Smooth muscle cell of the brain vasculature (primary cell): ENCODE results near the gene ELL.

Experiments used
- DNase-seq: peaks from one replicate; pipeline ENCODE4 v3.0.0-alpha.2; 2012; ENCODE audit warnings: low read depth, low spot score

ELL gene

DNA sequence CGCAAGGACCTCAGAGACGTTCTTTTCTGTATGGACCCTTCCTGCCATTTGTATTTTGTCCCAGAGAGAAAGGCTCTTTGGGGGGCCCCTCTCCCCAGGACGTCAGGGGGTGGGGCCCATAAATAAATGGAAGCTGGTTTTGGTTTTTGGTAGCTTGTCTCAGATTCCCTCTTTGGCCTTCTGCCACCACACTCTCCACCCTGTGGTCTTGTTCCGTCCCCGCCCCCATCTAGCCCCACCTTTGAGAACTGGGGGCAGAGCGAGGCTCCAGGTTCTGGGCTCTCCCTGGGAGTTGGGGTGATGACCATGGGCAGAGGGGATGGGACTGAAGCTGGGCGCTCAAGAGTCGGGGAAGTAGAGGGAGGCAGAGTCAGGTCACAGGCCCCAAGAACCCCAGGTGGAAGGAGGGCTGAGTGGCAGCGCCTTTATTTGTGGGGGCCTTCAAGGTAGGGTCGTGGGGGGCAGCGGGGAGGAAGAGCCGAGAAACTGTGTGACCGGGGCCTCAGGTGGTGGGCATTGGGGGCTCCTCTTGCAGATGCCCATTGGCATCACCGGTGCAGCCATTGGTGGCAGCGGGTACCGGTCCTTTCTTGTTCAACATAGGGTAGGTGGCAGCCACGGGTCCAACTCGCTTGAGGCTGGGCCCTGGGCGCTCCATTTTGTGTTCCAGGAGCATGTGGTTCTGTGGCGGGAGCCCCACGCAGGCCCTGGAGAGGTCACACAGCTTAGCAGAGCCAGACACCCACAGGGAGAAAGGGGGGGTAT, 87.3 kb downstream of the ELL start:
- DNase-seq = no peak

DNA sequence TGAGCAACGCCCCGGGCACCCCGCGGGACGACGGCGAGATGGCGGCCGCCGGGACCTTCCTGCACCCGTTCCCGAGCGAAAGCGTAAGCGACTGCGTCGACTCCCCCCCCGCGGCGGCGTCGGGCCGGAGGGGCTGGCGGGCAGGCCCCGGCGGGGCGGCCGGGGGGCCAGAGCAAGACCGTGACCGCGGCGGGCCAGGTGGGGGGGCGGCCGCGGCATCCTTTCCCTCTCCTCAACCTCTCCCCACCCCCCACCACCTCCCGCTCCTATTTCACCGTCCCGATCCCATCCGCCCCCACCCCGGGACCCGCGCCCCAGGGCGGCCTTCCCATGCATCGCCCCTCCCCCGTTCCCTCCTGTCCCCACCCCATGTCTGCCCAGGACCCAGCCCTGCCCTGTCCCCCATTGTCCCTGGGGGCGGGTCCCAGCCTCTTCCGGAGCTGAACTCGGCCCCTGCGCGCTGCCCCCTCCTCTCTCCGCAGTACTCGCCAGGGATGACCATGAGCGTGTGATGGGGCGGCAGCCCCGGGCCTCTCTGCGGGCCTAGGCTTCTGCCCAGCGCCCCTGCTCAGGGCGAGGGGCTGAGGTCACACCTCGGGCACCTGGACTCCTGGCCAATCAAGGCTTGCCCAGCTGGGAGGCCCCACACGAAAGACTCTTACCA, 88.0 kb downstream of the ELL start:
- DNase-seq = no peak

DNA sequence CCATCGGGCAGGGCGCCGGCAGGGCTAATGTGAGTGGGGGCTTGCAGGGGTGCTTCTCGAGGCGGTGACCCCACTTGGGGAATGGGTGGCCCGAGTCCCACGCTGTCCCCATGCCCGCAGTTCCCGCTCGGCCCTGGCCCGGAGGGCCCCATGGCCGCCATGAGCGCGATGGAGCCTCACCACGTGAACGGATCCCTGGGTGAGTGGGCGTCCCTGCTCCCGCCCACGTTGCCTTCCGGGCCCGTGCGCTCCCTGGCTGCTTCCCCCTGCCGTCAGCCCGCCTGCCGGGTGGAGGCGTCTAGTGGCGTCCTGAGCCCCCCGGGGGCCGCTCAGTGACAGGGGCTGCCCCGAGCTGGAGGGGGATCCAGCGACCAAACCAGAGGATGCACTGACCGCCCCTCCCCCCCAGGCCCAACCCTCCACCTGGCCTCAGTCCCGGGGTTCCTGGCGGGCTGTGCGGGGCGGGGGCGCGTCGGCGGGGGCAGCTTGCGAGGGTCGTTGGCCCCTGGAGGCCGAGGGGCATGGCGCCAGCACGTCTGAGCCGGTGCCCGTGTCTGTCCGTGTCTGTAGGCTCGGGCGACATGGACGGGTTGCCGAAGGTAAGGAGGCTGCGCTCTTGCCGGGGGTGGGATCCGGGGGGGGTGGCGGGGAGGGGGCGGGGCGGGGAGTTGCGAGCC, 88.7 kb downstream of the ELL start:
- no peak for DNase-seq

DNA sequence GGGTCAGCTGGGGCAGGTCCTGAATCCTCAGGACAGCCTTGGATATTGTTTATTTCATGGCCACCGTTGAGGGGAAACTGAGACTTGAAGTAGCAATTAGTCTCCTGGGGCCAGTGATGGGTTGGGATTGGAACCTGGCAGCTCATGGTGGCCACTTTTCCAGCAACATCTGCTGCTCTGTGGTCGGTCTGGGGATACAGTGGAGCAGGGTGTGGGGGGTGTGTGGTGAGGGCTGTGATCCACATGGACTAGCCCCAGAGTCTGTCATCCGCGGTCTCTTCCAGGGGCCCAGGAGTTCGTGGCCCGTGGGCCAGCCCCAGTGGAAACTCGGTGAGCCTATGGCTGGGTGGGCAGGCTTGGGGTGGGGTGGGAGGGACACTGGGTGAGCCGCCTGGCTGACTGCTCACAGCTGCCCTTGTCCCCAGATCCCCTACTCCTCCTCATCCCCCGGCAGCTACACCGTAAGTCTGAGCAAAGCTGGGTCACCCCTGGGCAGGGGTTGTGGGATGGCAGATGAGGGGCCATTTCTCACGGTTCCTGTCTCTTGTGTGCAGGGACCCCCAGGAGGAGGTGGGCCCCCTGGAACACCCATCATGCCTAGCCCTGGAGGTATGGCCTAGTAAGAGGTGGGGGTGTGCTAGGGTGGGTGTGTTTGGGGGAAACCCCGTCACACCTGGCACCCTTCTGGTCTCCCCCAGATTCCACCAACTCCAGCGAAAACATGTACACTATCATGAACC, 89.4 kb downstream of the ELL start:
- DNase-seq = no peak

DNA sequence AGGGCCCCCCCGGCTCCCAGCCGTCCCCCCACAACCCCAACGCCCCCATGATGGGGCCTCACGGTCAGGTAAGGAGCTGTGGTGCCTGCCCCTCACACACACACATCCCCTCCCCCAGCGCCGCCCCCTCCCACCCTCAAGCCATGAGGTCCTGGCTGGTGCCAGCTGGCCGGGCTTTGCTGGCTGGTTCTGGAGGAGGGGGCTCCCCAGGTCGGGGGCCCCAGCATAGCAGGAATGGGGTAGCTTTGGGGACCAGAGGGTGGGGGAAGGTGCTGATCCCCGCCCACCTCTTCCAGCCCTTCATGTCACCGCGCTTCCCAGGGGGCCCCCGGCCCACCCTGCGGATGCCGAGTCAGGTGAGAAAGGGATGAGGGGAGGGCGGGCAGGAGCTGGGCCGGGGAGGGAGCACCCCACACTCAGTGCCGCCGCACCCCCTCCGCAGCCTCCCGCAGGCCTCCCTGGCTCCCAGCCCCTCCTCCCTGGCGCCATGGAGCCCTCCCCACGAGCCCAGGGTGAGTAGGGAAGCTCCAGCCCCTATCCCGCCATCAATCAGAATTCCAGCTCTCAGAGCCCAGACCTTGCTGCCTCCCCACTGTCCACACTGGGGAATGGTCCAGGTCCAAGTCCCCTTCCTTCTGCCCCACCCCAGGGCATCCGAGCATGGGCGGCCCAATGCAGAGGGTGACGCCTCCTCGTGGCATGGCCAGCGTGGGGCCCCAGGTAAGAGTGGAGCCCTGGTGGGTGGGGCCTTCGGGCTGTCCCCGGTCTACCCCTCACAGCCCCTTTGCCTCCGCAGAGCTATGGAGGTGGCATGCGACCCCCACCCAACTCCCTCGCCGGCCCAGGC, 90.3 kb downstream of the ELL start:
- DNase-seq = no peak

DNA sequence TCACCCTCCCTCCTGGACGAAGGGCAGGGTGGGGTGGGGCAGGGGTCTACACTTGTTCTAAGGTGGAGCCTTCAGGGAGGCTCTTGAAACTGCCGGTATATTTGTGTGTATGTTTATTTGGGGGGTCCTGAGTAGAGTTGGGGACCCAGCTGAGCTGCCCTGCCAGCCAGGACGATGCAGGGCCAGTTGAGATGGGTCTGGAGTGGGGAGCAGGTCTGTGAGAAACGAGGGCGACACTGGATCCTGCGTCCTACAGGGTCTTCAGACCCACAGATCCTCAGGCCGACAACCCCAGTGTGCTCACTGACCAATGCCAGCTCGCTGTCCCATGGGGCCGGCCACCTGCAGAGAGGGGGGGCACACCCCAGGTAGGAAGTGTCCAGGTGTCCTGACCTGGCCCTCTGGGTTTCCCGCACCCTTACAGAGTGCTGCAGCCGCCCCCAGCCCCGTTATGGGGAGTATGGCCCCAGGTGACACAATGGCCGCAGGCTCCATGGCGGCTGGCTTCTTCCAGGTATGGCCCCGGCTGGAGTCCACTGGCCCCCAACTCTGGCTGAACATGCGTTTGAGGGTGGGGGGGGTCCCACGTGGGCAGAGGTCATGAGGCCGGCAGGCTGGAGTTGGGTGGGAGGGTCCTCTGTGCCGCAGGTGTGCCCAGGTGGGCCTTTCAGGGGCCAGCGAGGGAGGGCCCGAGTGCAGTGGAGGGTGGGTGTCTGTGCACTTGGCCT, 91.3 kb downstream of the ELL start:
- DNase-seq = no peak

DNA sequence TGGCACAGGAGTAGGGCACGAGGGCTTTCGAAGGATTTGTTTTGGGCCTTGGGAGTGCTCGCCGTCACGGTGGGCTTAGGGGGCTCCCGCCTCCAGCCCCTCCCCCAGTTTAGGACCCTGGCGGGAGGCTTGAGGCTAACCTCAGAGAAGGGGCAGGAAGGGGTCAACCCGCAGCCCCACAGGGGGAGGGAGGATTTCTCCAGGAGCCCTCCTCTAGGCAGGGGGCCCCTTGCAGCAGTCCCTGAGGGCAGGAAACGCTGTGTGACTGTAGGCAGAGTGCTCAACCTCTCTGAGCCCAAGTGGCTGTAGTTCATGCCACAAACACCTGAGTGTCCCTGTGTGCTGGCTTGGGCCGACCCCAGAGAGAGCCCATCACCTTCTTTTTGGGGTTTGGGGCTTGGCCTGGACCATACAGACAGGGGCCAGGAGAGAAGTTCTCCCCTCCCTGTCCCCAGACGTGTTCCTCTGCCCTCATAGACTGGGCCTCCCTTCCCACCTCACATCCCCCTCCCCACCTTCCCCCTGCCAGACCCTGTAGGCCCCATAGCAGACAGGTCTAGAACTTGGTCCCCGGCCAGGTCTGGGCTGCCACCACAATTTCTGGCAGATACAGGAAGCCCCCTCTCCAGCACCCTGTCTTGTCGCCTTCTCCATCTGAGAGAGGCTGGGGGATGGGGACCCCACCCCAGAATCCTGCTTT, 92.0 kb downstream of the ELL start:
- DNase-seq = no peak

DNA sequence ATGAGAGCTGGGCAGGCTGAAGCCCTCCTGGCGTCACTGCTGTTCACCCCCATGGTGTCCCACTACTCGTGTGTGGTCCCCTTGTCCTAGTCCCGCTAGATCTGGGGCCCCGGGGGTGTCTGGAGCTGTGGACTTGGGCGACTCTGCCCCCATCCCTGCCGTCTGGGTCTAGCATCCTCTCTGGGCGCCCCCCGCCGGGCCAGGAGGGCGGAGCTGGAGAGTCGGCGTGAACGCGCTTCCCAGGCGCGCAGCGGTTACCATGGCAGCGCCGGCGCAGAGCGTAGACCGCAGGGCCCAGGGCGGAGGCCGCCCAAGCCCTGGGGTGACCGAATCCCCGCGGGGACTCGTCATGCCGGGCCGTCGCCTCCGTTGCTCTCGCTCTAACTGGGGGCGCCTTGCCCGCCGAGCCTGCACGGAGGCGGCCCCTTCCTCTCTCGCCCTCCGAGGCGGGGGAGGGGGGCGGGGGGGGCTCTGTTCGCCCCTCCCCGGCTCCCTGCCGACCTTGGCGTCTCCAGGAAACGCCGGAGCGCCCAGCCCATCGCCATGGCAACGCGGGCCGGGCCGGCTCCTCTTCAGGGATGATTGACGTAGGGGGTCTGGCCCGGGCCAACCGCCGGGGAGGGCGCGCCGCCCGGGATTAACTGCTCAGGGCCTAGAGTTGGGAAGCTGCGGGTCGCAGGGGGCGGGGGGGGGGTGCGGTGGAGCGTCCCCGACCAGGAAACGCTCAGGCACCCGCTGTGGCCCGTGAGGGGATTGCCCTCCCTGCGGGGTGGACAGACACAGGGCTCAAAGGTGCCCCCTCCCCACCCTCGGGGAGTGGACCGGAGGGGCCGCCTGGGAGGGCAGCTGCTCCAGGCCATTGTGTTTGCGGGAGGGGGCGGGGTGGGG, 92.8 kb downstream of the ELL start:
- no peak for DNase-seq

DNA sequence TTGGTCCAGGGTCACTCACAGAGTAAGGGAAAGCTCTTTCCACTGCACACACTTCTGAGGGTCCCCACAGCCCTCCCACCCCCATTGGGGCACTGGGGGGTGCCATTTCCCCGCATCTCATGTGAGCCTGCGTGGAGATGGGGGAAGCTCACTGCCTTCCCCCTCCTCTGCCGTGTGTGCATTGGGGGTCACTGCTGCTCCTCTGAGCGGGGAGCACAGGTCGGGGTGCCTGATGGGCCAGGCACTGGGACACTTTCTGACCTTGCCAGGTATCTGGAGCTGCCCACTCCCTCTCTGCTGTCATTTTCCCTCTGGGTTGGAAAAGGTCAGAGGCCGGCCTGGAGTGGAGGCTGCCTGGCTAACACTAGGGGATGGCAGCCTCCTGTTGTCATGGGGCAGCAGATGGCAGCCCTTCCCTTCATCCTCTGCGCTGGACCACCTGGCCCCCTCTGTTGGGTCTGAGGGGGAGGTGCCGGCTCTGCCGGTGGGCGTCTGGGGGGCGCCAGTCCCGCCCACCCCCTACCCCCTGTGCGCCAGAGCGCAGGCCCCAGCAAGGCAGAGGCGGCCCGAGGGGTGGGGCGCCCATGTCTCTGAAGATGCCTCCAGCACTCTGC, 93.6 kb downstream of the ELL start:
- DNase-seq = no peak

DNA sequence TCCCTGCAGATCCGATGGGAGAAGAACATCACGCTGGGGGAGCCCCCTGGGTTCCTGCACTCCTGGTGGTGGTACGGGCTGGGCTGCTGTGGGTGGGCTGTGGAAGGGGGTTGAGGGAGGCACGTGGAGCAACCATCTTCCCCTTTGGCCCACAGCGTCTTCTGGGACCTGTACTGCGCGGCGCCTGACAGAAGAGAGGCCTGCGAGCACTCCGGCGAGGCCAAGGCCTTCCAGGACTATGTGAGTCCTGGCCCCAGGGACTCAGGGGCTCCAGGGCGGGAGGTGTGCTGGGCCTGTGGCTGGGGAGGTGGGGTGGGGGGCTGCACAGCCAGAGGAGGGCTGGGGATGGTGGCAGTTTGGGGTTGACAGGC, 94.1 kb downstream of the ELL start:
- no peak for DNase-seq

DNA sequence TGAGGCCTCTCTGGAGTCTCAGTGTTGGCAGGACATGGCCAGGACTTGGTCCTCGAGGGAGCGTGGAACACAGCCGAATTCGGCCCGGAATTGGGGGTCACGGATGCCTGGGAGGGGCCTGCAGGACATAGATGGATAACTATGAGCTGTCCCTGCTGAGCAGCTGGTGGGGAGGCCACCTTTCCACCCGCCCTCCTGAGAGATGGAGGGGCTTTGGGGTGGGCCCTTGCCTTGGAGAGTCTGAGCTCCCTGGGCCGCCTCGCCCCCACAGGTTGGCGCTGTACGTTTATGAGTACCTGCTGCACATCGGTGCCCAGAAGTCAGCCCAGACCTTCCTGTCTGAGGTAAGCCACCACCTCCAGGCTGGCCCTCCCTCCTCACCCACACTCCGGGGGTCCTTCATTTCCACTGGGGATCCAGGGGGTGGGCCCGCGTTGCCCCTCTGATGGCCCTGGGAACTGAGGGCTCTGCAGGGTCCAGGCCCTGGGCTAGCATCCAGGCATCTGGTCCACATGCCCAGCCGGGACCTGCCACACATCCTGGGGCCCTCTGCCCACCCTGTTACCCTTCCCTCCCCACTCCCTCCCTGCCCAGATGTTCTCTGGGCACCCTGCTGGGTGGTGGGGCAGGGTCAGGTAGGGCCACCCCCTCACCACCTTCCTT, 94.7 kb downstream of the ELL start:
- no peak for DNase-seq

DNA sequence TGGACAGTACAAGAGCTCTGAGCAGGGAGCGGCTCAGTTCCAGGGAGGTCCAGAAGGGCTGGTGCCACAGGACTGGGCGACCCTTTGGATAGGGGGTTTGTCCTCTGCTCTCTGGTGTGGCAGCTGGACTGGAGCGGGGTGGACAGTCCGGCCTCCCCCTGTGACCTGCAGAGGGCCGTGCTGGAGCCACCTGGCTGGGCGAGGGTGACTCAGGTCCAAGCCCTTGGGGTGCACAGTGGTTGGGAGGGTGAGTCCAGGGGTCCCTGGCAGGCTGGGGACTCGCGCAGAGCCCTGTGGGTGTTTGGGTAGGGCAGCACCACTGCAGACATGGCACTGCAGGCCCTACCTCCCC, 95.5 kb downstream of the ELL start:
- no peak for DNase-seq

DNA sequence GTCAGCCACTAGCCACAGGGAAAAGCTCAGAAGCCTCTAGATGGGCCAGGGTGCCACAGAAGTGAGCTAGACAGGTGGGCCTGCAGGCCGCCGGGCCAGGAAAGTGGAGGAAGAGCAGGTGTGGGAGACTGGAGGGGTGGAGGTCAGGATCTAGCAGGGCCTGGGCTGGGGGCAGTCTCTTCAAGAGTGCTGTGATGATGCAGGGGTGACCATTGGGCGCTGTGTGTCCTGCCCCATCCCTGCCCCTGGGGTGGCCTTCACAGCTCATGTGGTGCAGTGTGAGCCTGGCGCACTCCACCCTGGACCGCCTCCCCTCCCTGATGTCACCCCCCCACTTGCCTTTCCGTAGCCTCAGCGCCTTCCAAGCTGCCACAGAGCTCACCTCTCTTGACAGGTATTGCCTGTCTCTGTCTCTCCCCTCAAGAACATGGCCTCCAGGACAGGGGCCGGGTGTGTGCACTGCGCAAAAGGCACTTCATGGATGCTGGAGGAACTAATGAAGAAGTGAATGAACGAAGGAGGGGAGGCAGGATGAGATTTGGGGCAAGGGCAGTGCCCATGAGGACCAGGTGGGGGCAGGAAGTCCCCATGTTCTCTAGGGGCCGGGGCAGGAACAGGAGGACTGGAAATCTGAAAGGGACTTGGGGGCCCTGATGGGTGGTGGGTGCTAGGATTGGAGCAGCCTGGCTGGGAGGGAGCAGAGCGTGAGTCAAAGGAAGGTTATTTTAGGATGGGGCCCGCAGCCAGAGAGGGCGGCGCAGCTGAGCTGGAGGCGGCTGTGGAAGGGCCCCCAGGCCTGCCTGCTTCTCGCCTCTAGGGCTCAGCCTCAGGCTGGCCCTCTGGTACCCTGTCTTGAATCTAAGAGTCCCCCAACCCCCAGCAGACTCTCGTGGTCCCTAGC, 96.1 kb downstream of the ELL start:
- no peak for DNase-seq

DNA sequence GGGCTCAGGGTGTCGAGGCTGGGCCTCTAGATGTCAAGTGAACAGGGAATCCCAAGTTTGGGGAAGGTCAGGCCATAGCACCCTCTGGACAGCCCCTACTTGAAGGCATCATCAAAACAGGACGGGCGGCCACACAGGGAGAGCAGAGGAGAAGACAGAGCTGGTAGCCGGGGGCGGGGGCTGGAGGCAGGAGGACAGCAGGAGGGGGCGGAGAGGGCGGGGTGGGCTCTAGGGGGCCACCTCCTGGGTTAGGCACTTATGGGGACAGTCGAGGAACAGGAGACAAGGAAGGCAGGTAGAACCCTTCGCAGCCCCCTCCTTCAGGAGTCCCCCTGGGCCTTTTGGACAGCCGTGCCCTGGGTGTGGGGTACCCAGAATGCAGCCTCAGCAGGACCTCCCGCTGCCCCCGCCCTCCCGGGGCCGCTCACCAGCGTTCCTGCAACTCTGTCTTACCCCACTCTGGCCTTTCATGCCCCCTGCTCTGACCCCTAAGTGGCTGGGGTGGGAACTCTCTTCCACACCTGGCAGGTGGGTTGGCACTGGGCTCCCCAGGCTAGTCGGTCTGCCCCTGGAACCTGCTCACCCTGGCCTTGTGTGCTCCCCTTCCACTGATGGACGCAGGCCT, 96.9 kb downstream of the ELL start:
- no peak for DNase-seq

DNA sequence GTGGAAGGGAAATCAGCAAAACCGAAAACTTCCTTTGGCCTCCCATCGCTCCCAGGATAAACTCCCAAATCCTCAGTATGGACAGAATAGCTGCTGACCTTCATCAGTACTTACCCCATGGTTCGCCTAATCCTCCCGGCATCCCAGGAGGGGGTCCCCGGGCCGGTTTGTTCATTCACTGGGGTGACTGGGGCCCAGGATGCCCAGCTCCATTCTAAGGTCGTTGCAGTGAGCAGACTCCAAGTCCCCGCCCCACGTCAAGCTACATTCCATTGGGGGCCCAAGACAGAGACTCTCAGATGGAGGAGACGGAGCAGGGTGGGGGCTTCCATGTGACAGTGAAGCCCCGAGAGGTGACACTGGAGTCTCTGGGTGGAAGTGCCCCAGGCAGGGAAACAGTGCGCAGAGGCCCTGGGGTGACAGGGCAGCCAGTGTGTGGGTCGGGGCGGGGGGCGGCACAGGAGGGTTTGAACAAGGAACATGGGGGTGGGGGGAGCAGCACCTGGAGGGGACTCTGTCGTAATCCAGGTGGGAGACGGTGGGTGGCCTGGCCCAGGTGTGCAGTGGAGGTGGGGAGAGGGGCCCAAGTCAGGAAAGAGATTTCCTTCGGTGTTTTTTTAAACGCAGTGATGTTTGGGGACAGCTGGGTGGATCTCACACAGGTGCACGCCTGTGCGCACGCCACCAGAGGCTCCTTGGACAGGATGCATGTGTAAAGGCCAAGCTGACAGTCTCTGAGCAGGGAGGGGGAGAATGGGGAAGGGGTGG, 97.6 kb downstream of the ELL start:
- no peak for DNase-seq
